GM19395 (cell line): ENCODE data around the gene HMOX2.
A peak's percentile ranks its signal among the peaks of the same experiment; 100 is the strongest.

Experiments used
- ATAC-seq: cut with Tn5 transposase; IDR thresholded peaks from one replicate; pipeline ENCODE4 v1.9.1; 2021; ENCODE audit warnings: mild to moderate bottlenecking, moderate library complexity; ENCODE audit not compliant: unreplicated experiment

HMOX2 gene

DNA sequence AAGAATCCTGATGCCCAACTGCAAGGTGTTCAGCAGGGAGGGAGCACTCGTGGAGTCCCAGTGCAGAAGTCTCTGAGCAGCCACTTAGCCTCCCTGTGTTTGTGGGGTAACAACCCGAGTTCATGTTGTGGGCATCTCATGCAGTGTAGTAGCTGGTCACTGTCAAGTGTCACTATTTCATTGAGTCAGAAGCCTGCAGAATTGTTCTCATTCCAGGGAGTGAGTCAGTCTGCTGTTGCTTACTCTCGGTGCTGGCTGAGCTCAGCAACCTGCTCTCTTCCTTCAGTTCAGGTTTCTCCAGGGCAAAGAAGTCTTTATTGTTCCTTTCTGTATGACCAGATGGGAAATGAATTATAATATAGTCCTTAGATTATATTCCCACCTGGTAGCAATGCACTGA lies 24.1 kb downstream of the HMOX2 start:
- no peak for ATAC-seq

DNA sequence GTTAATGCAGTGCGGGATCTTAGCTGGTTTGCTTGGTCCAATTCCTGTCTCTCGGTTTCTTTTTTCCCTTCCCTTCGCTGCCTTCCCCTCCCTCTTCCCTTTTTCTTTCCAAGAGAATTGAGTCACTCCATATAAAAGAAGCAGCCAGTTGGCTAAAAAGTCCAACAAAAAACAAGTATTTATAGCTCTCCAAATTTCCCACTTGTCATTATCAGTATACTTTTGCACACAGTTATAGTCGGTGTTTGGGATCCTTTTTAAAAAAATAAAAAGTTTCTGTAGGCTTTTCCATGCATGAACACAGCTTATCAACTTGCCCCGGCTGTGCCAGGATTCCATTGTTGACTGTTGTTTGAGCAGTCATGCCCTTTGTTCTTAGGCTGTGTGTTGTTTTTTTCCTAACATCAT lies 24.9 kb downstream of the HMOX2 start:
- no peak for ATAC-seq

DNA sequence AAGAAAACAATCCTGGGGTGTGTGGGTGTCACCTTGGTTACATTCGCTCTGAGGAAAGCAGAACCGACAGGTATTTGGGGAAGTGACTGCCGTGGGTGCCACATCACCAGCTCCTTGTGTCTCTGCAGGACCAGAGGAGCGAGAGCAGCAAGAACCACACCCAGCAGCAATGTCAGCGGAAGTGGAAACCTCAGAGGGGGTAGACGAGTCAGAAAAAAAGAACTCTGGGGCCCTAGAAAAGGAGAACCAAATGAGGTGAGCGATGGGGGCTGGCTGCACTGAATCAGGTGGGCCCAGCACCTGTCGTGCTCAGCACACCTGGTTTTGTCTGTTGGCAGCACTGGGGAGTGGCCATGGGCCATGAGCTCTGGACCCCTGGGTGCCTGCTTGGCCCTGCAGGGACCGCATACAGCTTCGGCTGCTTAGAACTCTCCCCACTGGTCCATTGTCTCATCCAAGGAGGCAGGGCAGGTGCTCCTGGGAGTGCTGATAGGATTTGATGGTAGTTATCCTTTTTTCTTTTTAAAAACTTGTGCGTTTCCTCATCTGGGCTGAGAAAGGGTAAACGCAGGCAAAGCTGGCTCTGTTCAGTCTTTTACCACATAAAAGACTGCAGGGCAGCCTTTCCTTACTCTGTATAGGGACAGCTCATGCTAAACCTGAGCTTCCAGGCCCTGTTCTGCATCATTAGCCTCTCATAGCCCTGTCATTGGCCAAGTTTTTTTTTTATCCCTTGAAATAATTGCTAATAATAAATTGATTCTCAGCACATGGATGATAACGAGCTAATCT lies 29.4 kb downstream of the HMOX2 start:
- ATAC-seq = peak; percentile 75

DNA sequence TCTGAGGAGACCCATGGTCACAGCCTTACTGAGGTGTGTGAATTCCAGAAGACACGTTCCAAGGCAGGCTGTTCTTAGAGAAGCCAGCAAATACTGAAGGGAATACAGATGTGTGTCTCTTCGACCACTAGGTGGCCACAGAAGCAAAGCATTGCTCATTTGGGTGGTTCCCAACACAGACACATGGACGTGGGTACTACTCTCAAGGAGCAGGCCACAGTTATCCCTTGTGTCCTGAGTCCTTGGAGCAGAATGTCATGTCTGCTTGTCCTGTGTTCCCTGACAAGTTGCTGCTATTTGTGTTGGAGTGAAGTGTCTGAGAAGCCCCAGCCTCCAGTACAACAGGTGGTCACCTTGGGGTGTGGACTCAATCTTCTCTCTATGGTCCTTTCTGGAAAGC lies 30.3 kb downstream of the HMOX2 start:
- ATAC-seq = no peak

DNA sequence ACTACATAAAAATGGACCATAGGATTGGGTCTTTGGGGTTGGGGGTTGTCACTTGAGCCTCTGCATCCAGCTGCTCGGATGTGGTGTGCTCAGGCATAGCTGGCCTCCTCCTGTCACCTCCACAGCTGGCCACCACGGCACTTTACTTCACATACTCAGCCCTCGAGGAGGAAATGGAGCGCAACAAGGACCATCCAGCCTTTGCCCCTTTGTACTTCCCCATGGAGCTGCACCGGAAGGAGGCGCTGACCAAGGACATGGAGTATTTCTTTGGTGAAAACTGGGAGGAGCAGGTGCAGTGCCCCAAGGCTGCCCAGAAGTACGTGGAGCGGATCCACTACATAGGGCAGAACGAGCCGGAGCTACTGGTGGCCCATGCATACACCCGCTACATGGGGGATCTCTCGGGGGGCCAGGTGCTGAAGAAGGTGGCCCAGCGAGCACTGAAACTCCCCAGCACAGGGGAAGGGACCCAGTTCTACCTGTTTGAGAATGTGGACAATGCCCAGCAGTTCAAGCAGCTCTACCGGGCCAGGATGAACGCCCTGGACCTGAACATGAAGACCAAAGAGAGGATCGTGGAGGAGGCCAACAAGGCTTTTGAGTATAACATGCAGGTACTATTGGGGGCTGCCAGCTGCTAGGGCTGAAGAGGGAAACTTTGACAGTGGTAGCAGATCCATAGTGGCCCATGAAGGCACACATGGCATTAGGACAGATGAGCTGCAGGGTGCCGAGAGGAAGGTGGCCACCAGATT lies 31.6 kb downstream of the HMOX2 start:
- ATAC-seq = no peak

DNA sequence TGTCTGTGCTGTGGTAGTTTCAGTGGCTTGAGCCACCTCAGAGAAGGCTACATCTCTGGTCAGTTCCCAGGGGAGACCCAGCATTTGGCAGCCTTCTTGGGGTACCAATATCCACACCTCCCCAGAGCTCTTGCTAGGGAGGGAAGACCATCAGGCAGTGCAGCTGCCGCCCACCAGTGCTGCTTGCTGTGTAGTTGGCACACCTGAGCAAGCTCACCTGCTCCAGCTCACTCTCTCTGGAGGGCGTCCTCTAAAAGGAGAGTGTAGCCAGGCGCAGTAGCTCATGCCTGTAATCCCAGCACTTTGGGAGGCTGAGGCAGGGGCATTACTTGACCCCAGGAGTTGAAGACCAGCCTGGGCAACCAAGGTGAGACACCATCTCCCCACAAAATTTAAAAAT lies 32.6 kb downstream of the HMOX2 start:
- ATAC-seq = no peak

DNA sequence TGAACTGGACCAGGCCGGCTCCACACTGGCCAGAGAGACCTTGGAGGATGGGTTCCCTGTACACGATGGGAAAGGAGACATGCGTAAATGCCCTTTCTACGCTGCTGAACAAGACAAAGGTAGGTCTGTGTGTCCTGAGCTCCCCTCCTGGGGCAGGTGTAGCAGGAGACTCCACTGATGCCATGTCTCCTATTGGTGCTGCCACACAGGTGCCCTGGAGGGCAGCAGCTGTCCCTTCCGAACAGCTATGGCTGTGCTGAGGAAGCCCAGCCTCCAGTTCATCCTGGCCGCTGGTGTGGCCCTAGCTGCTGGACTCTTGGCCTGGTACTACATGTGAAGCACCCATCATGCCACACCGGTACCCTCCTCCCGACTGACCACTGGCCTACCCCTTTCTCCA lies 33.2 kb downstream of the HMOX2 start:
- no peak for ATAC-seq

DNA sequence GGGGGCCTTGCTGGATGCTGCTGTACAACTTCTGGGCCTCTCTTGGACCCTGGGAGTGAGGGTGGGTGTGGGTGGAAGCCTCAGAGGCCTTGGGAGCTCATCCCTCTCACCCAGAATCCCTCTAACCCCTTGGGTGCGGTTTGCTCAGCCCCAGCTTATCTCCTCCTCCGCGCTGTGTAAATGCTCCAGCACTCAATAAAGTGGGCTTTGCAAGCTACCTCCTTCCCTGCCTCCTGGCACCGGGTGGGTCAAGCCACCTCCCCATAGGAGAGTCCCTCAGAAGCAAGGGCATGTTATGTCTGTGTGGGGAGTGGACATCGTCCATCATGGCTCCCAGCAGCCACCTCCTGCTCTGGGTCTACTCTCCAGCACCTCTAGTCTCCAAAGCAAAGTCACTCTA lies 33.9 kb downstream of the HMOX2 start:
- ATAC-seq = no peak

DNA sequence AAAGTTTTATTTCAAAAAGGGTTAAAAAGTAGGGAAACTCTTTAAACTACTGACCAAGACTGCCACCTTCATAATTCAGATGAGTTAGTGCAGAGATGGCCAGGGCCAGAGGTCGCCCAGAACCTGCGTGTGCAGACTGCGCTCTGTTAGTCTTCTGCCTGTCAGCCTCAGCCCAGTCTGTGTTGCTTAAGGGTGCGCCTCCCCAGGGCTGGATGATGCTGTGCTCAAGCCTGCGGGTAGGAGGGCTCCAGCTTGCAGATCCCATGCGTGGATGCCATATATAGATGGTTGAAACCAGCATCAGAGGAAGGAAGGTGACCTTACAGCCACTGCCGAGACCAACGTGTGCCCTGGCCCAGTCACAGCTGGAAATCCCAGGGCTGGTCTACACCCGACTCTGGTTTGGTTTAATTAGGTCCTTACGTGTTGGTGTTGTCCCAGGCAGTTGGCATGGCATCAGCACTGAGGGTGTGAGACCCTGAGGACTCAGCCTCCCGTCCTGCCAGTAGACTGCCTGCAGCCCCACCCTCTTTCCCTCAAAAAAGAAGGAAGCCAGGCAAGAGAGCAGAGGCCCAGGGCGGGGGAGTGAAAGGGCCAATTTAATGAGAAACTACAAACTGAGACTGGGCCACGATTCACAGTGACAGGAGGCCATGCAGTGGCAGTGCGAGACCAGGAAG lies 34.7 kb downstream of the HMOX2 start:
- ATAC-seq = no peak

DNA sequence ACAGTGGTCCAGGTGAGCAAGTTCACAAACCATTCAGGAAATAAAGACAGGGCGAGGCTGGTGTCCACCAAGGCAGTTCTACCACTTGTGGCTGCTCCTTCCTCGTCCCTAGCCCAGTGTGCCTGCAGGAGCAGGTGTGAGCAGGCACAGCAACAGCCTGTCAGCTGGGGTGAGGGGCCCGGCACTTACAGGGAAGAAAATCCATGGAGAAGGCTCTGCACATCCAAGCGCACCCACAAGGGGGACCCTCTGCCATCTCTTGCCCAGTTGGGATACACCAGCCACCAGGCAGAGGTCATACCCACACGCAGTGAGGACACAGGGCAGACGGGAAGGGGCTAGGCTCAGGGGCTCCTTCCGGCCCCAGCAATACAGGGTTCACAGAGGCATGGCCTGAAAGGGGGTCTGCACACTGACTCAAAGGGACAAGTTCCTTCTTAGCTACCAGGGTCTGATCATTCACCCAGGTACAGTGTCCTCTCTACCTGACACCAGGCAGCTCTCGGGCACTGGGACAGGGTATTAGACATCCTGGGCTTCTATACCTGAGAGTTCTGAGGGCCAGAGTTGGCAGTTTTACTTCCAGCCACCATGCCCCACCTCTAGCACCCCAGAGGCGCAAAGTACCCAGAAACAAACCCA lies 35.4 kb downstream of the HMOX2 start:
- no peak for ATAC-seq

DNA sequence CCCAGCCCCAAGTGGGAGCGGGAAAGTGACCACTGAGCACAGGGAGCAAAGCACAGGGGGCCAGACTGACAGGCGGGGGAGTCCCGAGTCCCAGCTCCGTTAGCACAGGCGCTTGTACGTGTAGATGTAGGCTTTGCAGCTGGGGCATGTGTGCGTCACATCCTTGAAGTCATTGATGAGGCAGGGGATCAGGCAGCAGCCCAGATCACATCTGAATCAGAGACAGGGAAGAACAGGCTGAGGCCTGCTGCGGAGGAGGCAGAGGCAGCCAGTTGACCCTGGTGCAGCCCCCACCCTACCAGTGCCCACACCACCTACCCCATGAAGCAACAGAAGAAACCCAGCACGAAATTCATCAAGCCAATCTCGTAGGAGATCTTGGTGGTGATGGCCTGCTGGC lies 36.3 kb downstream of the HMOX2 start:
- ATAC-seq = no peak

DNA sequence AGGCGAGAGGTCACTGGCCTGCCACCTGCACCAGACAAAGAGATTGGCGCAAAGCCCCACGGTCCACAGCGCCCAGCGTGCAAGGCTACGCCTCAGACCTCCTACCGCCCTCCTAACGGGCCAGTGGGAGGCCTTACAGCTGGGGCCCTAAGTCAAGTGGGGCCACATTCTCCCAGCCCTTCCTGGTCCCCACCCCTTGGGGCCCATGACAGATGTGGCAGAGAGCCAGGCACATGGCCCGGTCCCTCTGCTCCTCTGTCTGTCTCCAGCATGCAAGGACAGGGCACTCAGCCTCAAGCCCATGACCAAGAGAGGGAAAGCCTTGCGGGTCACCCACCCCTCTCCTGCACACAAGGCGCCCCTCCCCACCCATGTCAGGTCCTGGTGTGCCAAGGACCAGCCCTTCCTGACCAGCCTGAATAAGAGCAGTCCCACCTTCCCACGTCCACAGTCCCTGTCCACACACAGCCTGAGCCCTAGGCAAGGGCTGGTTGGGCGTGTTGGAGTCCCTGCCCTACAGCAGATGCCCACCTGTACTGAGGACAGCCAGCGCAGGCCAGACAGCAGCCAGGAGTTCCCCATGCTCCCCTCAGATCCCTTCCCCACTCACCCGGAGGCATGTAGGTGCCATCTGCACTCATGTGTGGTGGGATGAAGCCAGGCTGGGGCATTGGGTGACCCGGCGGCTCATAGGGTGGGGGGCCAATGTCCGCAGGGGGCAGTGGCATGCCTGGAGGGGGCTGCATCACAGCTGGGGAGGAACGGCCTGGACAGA lies 37.1 kb downstream of the HMOX2 start:
- ATAC-seq = no peak

DNA sequence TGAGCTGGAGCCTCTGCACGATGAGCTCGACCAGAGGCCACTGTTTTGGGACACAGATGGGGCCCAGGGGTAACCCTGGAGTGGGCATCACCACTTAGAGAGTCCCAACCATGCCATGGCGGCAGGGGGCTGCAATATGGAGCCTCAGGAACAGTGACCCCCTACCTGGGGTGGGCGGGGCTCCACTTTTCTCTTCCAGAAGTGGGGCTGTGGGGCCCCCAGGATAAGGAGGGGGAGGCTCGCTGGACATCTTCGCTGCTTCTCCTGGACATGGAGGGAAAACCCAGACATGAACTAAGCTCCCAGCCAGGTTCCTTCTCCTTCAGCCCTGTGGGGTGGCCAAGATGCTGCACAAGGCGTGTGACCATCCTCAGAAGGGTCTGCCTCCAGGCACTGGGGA lies 37.7 kb downstream of the HMOX2 start:
- no peak for ATAC-seq

DNA sequence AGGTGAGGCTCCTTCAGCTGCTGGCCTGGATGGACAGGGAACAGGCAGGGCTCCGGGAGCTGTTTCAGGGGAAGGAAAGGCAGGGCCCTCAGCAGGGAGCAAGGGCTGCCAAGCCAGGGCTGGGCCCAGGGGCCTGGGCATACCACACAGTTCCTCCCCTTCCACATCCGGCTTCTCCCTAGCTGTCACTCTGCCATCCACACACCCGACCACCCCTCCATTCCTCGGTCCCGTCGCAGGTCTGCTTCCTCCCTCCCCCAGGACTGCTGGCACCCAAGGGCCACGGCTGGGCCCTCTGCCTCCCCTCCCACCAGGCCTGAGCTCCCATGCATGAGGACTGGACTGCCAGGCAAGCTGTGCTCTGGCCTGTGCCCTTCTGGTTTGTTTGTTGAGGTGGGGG lies 38.4 kb downstream of the HMOX2 start:
- ATAC-seq = no peak

DNA sequence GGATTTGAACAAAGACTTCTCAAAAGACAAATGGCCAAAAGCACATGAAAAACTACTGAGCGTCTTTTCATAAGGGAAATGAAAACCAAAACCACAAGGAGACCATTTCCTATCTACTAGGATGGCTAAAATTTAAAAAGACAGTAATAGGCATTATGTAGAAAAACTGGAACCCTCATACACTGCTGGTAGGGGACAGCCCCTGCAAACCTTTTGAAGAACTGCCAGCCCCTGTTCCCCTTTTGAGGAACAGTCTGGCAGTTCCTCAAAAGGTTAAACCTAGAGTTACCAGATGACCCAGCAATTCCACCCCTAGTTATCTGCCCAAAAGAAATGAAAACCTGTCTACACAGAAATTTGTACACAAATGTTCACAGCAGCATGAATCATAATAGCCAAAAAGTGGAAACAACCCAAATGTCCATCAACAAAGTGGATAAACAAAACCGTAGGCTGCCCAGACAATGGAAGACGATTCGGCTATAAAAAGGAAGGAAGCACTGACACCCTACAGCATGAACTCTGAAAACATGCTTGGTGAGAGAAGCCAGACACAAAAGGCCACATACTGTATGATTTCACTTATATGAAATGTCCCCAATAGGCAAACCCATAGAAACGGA lies 39.5 kb downstream of the HMOX2 start:
- no peak for ATAC-seq

DNA sequence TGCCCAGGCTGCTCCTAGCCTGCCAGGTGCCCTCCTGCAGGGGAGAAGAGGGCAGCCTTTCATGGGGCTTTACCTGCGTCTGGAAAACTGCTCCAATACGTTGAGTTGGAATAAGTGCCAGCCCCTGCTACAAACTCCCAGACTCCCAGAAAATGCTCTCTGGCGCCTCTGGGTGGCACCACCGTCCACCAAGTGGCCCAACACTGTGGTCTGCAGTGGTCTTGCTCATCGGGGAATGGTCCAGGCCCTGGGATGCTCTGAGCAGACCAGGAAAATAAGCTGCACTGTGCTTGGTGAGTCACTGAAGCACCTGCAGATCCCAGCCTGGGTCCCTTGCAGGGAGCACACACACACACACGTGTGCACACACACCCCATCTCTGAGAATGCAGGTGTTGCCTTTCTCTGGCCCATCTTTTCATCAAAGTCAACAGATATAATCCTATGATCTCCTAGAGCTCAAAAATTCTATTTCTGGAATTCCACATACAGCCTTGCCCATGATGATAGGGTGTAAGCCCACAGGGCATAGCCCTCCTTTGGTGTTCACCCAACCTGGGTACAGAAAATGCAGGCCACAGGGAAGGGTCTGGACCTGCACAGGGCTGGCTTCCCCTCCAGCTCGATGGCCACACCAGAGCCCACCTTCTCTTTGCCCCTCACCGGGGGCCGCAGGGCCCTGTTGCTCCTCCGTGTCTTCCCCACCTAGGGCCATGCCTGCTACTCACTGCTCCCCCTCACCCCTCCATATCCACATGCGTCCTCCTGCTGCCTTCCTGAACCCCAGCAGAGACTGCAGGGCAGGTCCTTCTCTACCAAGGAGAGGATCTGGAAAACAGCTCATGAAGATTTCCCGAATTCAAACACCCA lies 41.8 kb downstream of the HMOX2 start:
- ATAC-seq = no peak

DNA sequence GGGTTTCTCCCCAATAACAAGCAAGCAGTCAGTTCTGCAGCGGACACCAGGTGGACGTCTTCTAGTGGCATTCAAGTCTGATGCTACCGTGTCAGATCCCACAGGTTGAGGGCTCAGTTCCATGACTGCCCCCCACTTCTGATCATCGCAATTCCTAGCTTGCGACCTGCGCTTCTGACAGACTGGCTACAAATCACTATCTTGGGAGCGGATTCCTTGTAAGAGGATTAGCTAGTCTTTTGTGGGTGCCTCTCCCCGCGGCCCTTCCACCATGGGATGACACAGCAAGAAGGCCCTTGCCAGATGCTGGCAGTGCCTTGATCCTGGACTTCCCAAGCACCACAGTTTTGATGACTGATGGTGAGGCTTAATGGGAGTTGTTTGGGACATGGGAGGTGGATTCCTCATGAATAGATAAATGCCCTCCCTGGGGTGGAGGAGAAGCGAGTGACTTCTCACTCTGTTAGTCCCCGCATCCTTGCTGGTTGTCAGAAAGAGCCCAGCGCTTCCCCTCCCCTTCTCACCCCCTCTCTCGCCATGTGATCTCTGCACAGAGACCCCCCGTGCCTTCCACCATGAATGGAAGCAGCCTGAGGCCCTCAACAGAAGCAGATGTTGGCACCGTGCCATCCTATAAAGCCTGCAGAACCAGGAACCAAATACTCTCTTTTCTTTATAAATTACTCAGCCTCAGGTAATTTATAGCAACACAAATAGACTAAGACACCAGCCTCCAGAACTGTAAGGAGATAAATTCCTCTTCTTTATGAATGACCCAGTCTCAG lies 43.3 kb downstream of the HMOX2 start:
- no peak for ATAC-seq

DNA sequence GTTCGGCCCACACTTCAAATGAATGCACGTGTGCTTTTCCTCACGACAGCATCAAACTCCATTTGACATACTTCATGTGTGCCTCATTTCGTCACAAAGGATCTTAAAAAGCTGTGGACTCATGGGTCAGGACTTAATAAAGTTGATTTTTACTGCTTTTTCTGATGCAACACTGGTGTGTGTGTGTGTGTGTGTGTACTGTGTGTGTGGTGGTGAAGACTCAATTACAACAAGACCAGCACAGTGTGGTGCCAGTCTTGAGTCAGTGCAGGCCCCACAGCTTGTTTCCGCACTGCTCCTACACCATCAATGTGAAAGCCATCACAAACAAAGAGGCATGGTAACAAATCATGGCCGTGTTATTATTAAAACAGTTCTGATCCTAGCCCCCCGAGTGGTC lies 44.7 kb downstream of the HMOX2 start:
- ATAC-seq = no peak
